Left ventricle myocardium inferior (tissue), 1 donor: ENCODE results near the gene THADA. TPM values are rescaled to one million over a fixed set of nuclear protein-coding genes. Genes with fewer than 3 reads are reported as not detected.
A peak's percentile ranks its signal among the peaks of the same experiment; 100 is the strongest.

ENCODE experiments used
- DNase-seq: peaks from one replicate; pipeline ENCODE4 v3.0.0-alpha.2; 2020
- H3K27ac ChIP-seq: fragments of 200-600 bp; replicated peaks from 2 replicates; pipeline ENCODE4 v1.8.0; 2021
- H3K27me3 ChIP-seq: fragments of 200-600 bp; 2 replicates; pipeline ENCODE4 v1.8.0; 2021; ENCODE audit warnings: low read depth
- H3K36me3 ChIP-seq: fragments of 200-600 bp; 2 replicates; pipeline ENCODE4 v1.8.0; 2021
- H3K4me1 ChIP-seq: fragments of 200-600 bp; 2 replicates; pipeline ENCODE4 v1.8.0; 2021
- H3K4me3 ChIP-seq: fragments of 200-600 bp; 2 replicates; pipeline ENCODE4 v1.8.0; 2021; ENCODE audit warnings: mild to moderate bottlenecking, moderate library complexity
- H3K9me3 ChIP-seq: fragments of 200-600 bp; replicated peaks from 2 replicates; pipeline ENCODE4 v1.8.0; 2021
- intact Hi-C: fragments of 100-400 bp; cut with micrococcal nuclease; formaldehyde crosslinking; loops from one replicate; pipeline ENCODE4 v1.11.0; 2022
- total RNA-seq: library from RNA; stranded (reverse); fragmentation: NEBNext Ultra II Directional; extraction: Animal tissue kit (Norgen Biotek cat#: 25700); gene quantifications from one replicate; pipeline ENCODE4 v1.2.1, GENCODE V29; 2021
- TF ChIP-seq, protein P1 (sequence below): fragments of 200-600 bp; IDR thresholded peaks from 2 replicates; pipeline ENCODE4 v1.8.0; 2021; ENCODE audit warnings: antibody characterized with exemption, mild to moderate bottlenecking, borderline replicate concordance
- donor health status: DM: no; HTN: yes; CAD: no; lungs with severe emphysema.

Gene THADA
- total RNA-seq, 1 donor from 2014 or later: 15.4 TPM

DNA sequence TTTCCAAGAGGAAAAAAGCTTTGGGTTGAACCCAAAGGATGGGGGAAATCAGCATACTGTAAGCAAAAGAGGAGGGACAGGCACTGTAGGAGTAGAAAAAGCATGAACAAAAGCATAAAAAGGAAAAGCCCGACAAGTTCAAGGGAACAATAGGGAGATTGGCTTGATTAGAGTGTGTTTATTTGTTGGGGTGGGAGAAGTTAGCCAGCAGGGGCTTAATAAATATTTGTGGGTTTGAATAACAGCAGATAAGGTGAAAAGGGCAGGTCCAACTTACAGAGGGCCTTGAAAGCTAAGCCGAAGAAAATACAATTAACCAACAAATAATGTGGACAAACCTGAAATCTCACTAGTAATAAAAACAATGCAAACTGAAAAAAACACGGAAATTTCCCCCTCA, 126.7 kb downstream of the THADA start:
- Histone ChIP-seq H3K27me3 (no peaks in the 10 kb centered on the region), H3K27ac (no peak overlapping the region), H3K9me3 (no peaks in the 10 kb centered on the region), H3K4me1 (no peaks in the 10 kb centered on the region), H3K36me3 (no peaks in the 10 kb centered on the region), H3K4me3 (no peak overlapping the region)
- TF ChIP-seq, protein P1, sequence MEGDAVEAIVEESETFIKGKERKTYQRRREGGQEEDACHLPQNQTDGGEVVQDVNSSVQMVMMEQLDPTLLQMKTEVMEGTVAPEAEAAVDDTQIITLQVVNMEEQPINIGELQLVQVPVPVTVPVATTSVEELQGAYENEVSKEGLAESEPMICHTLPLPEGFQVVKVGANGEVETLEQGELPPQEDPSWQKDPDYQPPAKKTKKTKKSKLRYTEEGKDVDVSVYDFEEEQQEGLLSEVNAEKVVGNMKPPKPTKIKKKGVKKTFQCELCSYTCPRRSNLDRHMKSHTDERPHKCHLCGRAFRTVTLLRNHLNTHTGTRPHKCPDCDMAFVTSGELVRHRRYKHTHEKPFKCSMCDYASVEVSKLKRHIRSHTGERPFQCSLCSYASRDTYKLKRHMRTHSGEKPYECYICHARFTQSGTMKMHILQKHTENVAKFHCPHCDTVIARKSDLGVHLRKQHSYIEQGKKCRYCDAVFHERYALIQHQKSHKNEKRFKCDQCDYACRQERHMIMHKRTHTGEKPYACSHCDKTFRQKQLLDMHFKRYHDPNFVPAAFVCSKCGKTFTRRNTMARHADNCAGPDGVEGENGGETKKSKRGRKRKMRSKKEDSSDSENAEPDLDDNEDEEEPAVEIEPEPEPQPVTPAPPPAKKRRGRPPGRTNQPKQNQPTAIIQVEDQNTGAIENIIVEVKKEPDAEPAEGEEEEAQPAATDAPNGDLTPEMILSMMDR: no peak
- intact Hi-C loops: no loop called here
- DNase-seq: no peak

DNA sequence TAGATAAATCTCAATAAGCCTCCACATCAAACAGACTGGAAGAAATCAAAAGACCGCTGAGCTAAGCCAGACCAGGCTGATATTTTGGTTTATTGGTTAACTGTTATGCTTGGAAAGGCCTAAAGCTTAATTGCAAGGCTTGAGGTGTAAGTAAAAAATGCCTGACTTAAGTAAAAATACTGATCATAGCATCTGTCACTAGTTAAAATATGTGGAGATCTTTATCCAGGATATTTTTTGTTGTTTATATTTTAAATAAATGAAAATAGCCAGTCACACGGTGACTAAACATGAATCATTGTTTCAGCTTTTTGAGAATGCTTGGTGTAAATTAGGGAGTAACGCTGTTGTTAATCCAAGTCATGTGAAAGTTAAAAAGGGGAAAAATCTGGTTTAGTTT, 127.9 kb downstream of the THADA start:
- no peak for DNase-seq
- H3K9me3 ChIP-seq: no peaks in the 10 kb centered on the region
- no peak overlapping the region for H3K27ac ChIP-seq
- TF ChIP-seq, protein P1: no peak
- no peaks in the 10 kb centered on the region for H3K27me3 ChIP-seq
- intact Hi-C loops: no loop called here
- no peak overlapping the region for H3K4me3 ChIP-seq
- no peaks in the 10 kb centered on the region for H3K36me3 ChIP-seq
- peaks cover 9% of the 10 kb centered on the region for H3K4me1 ChIP-seq

DNA sequence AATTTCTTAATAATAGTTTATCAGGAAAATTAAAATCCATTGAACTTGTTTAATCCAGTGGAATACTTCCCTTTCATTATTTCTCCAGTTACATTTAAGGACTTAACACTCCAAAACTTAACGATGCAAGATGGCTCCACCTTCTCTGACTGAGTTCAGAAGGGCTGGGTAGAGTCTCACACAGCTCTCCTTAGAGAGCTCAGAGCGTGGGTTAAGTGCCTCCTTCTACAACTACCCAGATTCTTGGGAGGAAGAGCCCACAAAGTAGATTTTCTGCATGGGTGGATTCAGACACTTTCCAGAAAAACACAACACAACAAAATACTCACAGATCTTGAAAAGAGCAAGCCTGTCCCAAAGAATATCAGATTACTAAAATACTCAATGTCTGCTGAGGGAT, 130.6 kb downstream of the THADA start:
- H3K9me3 ChIP-seq: no peaks in the 10 kb centered on the region
- peak overlapping the region; percentile 64 for H3K27ac ChIP-seq
- H3K4me3 ChIP-seq: no peak overlapping the region
- intact Hi-C loops: no loop called here
- DNase-seq: no peak
- H3K36me3 ChIP-seq: no peaks in the 10 kb centered on the region
- no peaks in the 10 kb centered on the region for H3K27me3 ChIP-seq
- TF ChIP-seq, protein P1: no peak
- H3K4me1 ChIP-seq: peaks cover 29% of the 10 kb centered on the region

DNA sequence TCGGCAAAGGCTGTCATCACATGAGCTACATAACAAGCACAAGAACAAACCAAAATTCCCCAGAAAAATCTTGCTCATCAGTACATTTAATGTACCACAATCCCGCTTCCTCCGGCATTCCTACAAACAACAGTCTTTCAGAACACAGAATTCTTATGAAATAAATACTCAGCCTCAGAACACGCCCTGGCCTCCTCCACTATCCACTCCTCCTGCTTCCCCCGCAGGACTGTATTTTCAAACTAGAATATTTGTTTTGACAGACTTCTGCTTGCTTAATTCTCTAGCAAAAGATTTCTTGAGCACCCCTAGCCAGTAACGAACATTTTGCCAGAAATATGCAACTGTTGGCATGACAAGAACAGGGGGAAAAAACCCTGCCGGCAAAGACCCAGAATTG, 131.2 kb downstream of the THADA start:
- peak; percentile 25 for DNase-seq
- intact Hi-C loops: no loop called here

DNA sequence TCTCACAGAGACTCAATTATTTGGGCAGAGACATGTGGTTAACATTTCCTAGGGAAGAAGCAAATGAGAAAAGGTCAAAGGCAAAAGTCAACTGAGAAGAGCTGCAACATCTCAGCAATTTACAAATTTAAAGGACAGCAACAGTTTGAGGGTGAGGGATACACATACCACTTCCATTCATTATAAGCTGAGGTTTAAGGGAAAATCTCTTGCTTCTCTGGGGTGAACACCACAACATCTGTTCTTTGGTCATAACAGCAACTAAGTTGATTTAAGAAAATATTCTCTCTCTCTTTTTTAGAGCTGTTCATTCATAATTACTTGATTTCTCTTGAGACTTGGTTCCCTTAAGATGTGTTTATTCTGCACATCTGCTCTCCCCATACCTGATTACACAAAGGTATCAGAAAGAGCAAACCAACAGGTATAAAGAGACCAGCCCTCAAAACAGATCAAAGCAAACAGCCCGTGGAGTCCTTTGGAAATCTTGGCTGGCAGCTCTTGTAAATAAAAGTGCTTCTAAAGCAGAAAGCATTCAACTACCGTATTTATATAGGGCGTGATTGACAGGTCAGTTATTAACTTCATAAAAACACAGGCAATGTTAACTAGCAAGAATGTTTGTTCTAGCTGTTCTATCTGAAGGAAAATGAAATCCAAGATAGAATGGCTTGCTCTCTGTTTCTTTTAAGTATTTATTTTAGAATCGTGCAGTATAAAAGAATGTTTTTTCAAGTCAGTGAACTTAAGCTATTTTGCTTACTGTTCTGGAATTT, 132.8 kb downstream of the THADA start:
- Histone ChIP-seq H3K4me1 (peaks cover 49% of the 10 kb centered on the region), H3K9me3 (no peaks in the 10 kb centered on the region), H3K36me3 (no peaks in the 10 kb centered on the region), H3K27me3 (no peaks in the 10 kb centered on the region), H3K27ac (peak overlapping the region; percentile 64), H3K4me3 (no peak overlapping the region)
- no peak for DNase-seq
- TF ChIP-seq, protein P1: no peak
- intact Hi-C loops: no loop called here

More for the DNA sequence above, 131.2 kb downstream of the THADA start:
- H3K27ac ChIP-seq: peak overlapping the region; percentile 64
- no peaks in the 10 kb centered on the region for H3K9me3 ChIP-seq
- peaks cover 36% of the 10 kb centered on the region for H3K4me1 ChIP-seq
- TF ChIP-seq, protein P1: no peak
- H3K27me3 ChIP-seq: no peaks in the 10 kb centered on the region
- H3K4me3 ChIP-seq: no peak overlapping the region
- no peaks in the 10 kb centered on the region for H3K36me3 ChIP-seq
